Measurements from ENCODE around the gene ATP8A1. TPM values are rescaled to one million over a fixed set of nuclear protein-coding genes. Genes with fewer than 3 reads are reported as not detected.

The ATP8A1 gene
- total RNA-seq, 1 donor from 2014 or later: 13.7 TPM

- Mint-ChIP-seq H3K27me3 (no peaks in the 10 kb centered on the region), H3K9me3 (ENCODE audit: low read depth) (peaks cover 10% of the 10 kb centered on the region), H3K36me3 (ENCODE audit: insufficient read depth) (peaks cover 3% of the 10 kb centered on the region)
Observed at GRCh38 chr4:42541647-42542046, 115.3 kb downstream of the ATP8A1 start.

GRCh38 chr4:42533042-42533441 is 123.9 kb downstream of the ATP8A1 start:
- no peaks in the 10 kb centered on the region for H3K4me1 Mint-ChIP-seq (ENCODE audit: low read depth)
- no peaks in the 10 kb centered on the region for H3K27me3 Mint-ChIP-seq

More at GRCh38 chr4:42541647-42542046, 115.3 kb downstream of the ATP8A1 start:
- no peaks in the 10 kb centered on the region for H3K4me1 Mint-ChIP-seq (ENCODE audit: low read depth)
- no peak overlapping the region for H3K27ac Mint-ChIP-seq
- no peak for DNase-seq (ENCODE audit: low spot score, unreplicated experiment)
- no peak for TF ChIP-seq CTCF (IDR thresholded peaks at IDR 0.05; ENCODE audit: unreplicated experiment)
- no peak overlapping the region for H3K4me3 Mint-ChIP-seq (ENCODE audit: low read depth)

GRCh38 chr4:42531341-42532030 is 125.4 kb downstream of the ATP8A1 start:
- no peak for TF ChIP-seq CTCF (IDR thresholded peaks at IDR 0.05; ENCODE audit: unreplicated experiment)
- Mint-ChIP-seq H3K4me1 (ENCODE audit: low read depth) (no peaks in the 10 kb centered on the region), H3K36me3 (ENCODE audit: insufficient read depth) (peaks cover 1% of the 10 kb centered on the region), H3K9me3 (ENCODE audit: low read depth) (peaks cover 4% of the 10 kb centered on the region), H3K27me3 (no peaks in the 10 kb centered on the region), H3K4me3 (ENCODE audit: low read depth) (no peak overlapping the region), H3K27ac (peak overlapping the region; percentile 53)
- DNase-seq (ENCODE audit: low spot score, unreplicated experiment): no peak

More at GRCh38 chr4:42533042-42533441, 123.9 kb downstream of the ATP8A1 start:
- TF ChIP-seq CTCF (IDR thresholded peaks at IDR 0.05; ENCODE audit: unreplicated experiment): no peak
- H3K27ac Mint-ChIP-seq: no peak overlapping the region
- peaks cover 4% of the 10 kb centered on the region for H3K36me3 Mint-ChIP-seq (ENCODE audit: insufficient read depth)
- peaks cover 9% of the 10 kb centered on the region for H3K9me3 Mint-ChIP-seq (ENCODE audit: low read depth)
- H3K4me3 Mint-ChIP-seq (ENCODE audit: low read depth): no peak overlapping the region
- no peak for DNase-seq (ENCODE audit: low spot score, unreplicated experiment)

GRCh38 chr4:42523066-42523718 is 133.7 kb downstream of the ATP8A1 start:
- Mint-ChIP-seq H3K4me3 (ENCODE audit: low read depth) (no peak overlapping the region), H3K4me1 (ENCODE audit: low read depth) (no peaks in the 10 kb centered on the region), H3K27ac (no peak overlapping the region), H3K36me3 (ENCODE audit: insufficient read depth) (no peaks in the 10 kb centered on the region), H3K9me3 (ENCODE audit: low read depth) (no peaks in the 10 kb centered on the region), H3K27me3 (no peaks in the 10 kb centered on the region)
- no peak for DNase-seq (ENCODE audit: low spot score, unreplicated experiment)
- TF ChIP-seq CTCF (IDR thresholded peaks at IDR 0.05; ENCODE audit: unreplicated experiment): no peak

- no peaks in the 10 kb centered on the region for H3K9me3 Mint-ChIP-seq (ENCODE audit: low read depth)
- H3K4me3 Mint-ChIP-seq (ENCODE audit: low read depth): no peak overlapping the region
- H3K36me3 Mint-ChIP-seq (ENCODE audit: insufficient read depth): no peaks in the 10 kb centered on the region
- peak; percentile 42 for DNase-seq (ENCODE audit: low spot score, unreplicated experiment)
- TF ChIP-seq CTCF (IDR thresholded peaks at IDR 0.05; ENCODE audit: unreplicated experiment): peak; percentile 79
- no peaks in the 10 kb centered on the region for H3K4me1 Mint-ChIP-seq (ENCODE audit: low read depth)
- H3K27ac Mint-ChIP-seq: no peak overlapping the region
- no peaks in the 10 kb centered on the region for H3K27me3 Mint-ChIP-seq
Observed at GRCh38 chr4:42519803-42520417, 137.0 kb downstream of the ATP8A1 start.
